Measurements from ENCODE around the gene DDIT3. TPM values are rescaled to one million over a fixed set of nuclear protein-coding genes. Genes with fewer than 3 reads are reported as not detected.

DDIT3 gene
- total RNA-seq, 1 experiment from 2014 or later, result 3.4 TPM

GRCh38 chr12:57549203-57549908 is 29.0 kb upstream of the DDIT3 start (continued):
- TF ChIP-seq ZNF512 (CRISPR knock-in tag; IDR thresholded peaks at IDR 0.05; ENCODE audit: borderline replicate concordance) (no peak), TP53 (CRISPR knock-in tag; IDR thresholded peaks at IDR 0.05) (no peak), HMGXB4 (CRISPR knock-in tag; IDR thresholded peaks at IDR 0.05) (no peak), TEAD4 (CRISPR knock-in tag; IDR thresholded peaks at IDR 0.05) (no peak), ATF1 (CRISPR knock-in tag; IDR thresholded peaks at IDR 0.05) (no peak)

GRCh38 chr12:57548488-57548887 is 28.2 kb upstream of the DDIT3 start:
- H3K27ac Mint-ChIP-seq, result no peak overlapping the region
- H3K4me3 Mint-ChIP-seq, result peak overlapping the region; percentile 79; the same call in 1 of the 2 replicates
- ChIA-PET CTCF (no interaction called here), POLR2A (no interaction called here)
- peaks cover 49% of the 10 kb centered on the region for H3K4me1 Mint-ChIP-seq
- no peaks in the 10 kb centered on the region for H3K9me3 Mint-ChIP-seq
- DNase-seq (ENCODE audit: low spot score) (no peak), ATAC-seq (no peak)
- TF ChIP-seq ZNF512 (CRISPR knock-in tag; IDR thresholded peaks at IDR 0.05; ENCODE audit: borderline replicate concordance) (no peak), MYBL2 (CRISPR knock-in tag; IDR thresholded peaks at IDR 0.05) (no peak), GRHL2 (CRISPR knock-in tag; IDR thresholded peaks at IDR 0.05; ENCODE audit: insufficient replicate concordance, severe bottlenecking) (no peak), CBFB (CRISPR knock-in tag; IDR thresholded peaks at IDR 0.05; ENCODE audit: low read depth) (no peak), ZNF671 (CRISPR knock-in tag; IDR thresholded peaks at IDR 0.05) (no peak), IRF1 (CRISPR knock-in tag; IDR thresholded peaks at IDR 0.05) (no peak), ERG (CRISPR knock-in tag; IDR thresholded peaks at IDR 0.05) (no peak), CTCF (IDR thresholded peaks at IDR 0.05) (no peak)
- peaks cover 24% of the 10 kb centered on the region for H3K27me3 Mint-ChIP-seq (ENCODE audit: low read depth)
- 0 out of 2 replicates have a peak, but pooled peaks cover 2% of the 10 kb centered on the region for H3K36me3 Mint-ChIP-seq

GRCh38 chr12:57548013-57548315 is 27.6 kb upstream of the DDIT3 start:
- peaks cover 49% of the 10 kb centered on the region for H3K4me1 Mint-ChIP-seq
- H3K9me3 Mint-ChIP-seq, result no peaks in the 10 kb centered on the region
- no peak overlapping the region for H3K4me3 Mint-ChIP-seq
- ChIA-PET CTCF (no interaction called here), POLR2A (no interaction called here)
- H3K27ac Mint-ChIP-seq, result no peak overlapping the region
- peaks cover 24% of the 10 kb centered on the region for H3K27me3 Mint-ChIP-seq (ENCODE audit: low read depth)
- ATAC-seq, result no peak
- TF ChIP-seq HMGXB4 (CRISPR knock-in tag; IDR thresholded peaks at IDR 0.05) (no peak), ZNF263 (CRISPR knock-in tag; IDR thresholded peaks at IDR 0.05; ENCODE audit: low read depth) (no peak), ZNF671 (CRISPR knock-in tag; IDR thresholded peaks at IDR 0.05) (no peak), NFATC4 (CRISPR knock-in tag; IDR thresholded peaks at IDR 0.05) (no peak), ZMAT4 (CRISPR knock-in tag; IDR thresholded peaks at IDR 0.05) (no peak)
- H3K36me3 Mint-ChIP-seq, result 0 out of 2 replicates have a peak, but pooled peaks cover 2% of the 10 kb centered on the region
- no peak for DNase-seq (ENCODE audit: low spot score)

Data from WTC11 (cell line).